HG03558 (cell line): ENCODE results near the gene DCTPP1.

Experiments
- ATAC-seq: cut with Tn5 transposase; IDR thresholded peaks from one replicate; pipeline ENCODE4 v1.9.1; 2021; ENCODE audit warnings: moderate number of reproducible peaks; ENCODE audit not compliant: unreplicated experiment; ENCODE audit errors: extremely low read depth

Gene DCTPP1

GRCh38 chr16:30394592-30395154 lies 35.2 kb downstream of the DCTPP1 start:
- no peak for ATAC-seq

- ATAC-seq, result no peak
Observed at GRCh38 chr16:30383521-30383920, 46.3 kb downstream of the DCTPP1 start.

GRCh38 chr16:30382111-30382881 lies 47.5 kb downstream of the DCTPP1 start, which contains the start of gene SEPTIN1:
Gene SEPTIN1, minus strand, starts transcription at chr16:30382561. Its CDS starts 19 bp downstream, at chr16:30382542.
- ATAC-seq, result no peak

GRCh38 chr16:30381291-30382041 lies 48.4 kb downstream of the DCTPP1 start:
- ATAC-seq, result no peak

- no peak for ATAC-seq
Observed at GRCh38 chr16:30380803-30381208, 49.0 kb downstream of the DCTPP1 start.

- no peak for ATAC-seq
Observed at GRCh38 chr16:30380072-30380802, 49.6 kb downstream of the DCTPP1 start.

- no peak for ATAC-seq
Observed at GRCh38 chr16:30379158-30379783, 50.6 kb downstream of the DCTPP1 start.

GRCh38 chr16:30378236-30379157 lies 51.3 kb downstream of the DCTPP1 start:
- peak; percentile 69 for ATAC-seq

GRCh38 chr16:30377812-30378235 lies 52.0 kb downstream of the DCTPP1 start:
- peak; percentile 4 for ATAC-seq

GRCh38 chr16:30377050-30377811 lies 52.6 kb downstream of the DCTPP1 start:
- no peak for ATAC-seq

- ATAC-seq, result no peak
Observed at GRCh38 chr16:30376461-30376902, 53.3 kb downstream of the DCTPP1 start.

GRCh38 chr16:30375864-30376263 lies 54.0 kb downstream of the DCTPP1 start:
- ATAC-seq, result no peak

- no peak for ATAC-seq
Observed at GRCh38 chr16:30374538-30374937, 55.3 kb downstream of the DCTPP1 start, which contains the start of gene MYL11. Gene MYL11, plus strand, starts transcription at chr16:30374802. Its CDS starts 56 bp downstream, at chr16:30374858.
